Ishikawa (cell line): Measurements from ENCODE around the gene AURKAIP1.

Experiments used
- CREB1 ChIP-seq: IDR thresholded peaks from 2 replicates; pipeline ENCODE4 v1.6.1; 2012; ENCODE audit warnings: low read depth
- EP300 ChIP-seq: IDR thresholded peaks from 2 replicates; pipeline ENCODE4 v1.6.1; 2012; ENCODE audit warnings: borderline replicate concordance
- TAF1 ChIP-seq: IDR thresholded peaks from 2 replicates; pipeline ENCODE4 v1.6.1; 2012; ENCODE audit warnings: low read depth, mild to moderate bottlenecking
- ZBTB7A ChIP-seq: IDR thresholded peaks from 2 replicates; pipeline ENCODE4 v1.6.1; 2012; ENCODE audit warnings: low read depth
- TF ChIP-seq, protein P1 (sequence below): IDR thresholded peaks from 2 replicates; pipeline ENCODE4 v1.6.1; 2012

DNA sequence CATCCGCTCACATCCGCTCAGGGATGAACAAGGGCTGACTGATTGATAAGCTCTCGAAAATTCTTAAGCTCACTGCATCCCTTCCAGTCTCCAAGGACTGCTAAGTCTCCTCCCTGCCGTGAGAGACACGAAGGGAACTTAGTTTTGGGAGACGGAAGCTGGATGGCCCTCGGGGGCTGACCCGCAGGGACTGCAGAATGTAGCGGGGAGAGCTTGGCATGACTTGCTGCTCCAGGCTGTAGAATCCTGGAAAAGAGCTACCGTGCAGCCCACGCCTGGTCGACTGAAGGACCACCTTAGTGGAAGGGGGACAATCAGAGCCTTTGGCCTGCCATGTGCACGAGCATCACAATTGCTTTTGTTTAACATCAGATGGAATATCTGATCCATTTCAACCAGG lies 40.7 kb upstream of the AURKAIP1 start:
- TF ChIP-seq TAF1 (no peak), CREB1 (no peak), EP300 (no peak), ZBTB7A (no peak)
- TF ChIP-seq, protein P1, sequence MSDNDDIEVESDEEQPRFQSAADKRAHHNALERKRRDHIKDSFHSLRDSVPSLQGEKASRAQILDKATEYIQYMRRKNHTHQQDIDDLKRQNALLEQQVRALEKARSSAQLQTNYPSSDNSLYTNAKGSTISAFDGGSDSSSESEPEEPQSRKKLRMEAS: no peak
